Uterus (tissue), 4 donors: ENCODE data around the gene CCDC68. TPM values are rescaled to one million over a fixed set of nuclear protein-coding genes. Genes with fewer than 3 reads are reported as not detected.
"Not testable (repeated sequence)": the region's sequence is repeated elsewhere in the genome, so short reads cannot be mapped to it uniquely, and the experiment has no call there.

Experiments
- DNase-seq, 2 donors: peaks; one replicate each; pipeline ENCODE4 v3.0.0-alpha.2; 2019 to 2020
- H3K27ac ChIP-seq, 2 donors: fragments of 200-600 bp; sonication (generic); 1 replicate in 1 of 2; 2 replicates in 1 of 2; pipeline ENCODE4 v1.5.1; 2016 to 2018
- H3K27me3 ChIP-seq, 2 donors: fragments of 200-600 bp; sonication (generic); one replicate each; pipeline ENCODE4 v1.5.1; 2018 to 2019; ENCODE audit warnings: control low read depth in 1 of 2
- H3K36me3 ChIP-seq, 2 donors: fragments of 200-600 bp; sonication (generic); one replicate each; pipeline ENCODE4 v1.5.1; 2019; ENCODE audit warnings: control low read depth in 1 of 2
- H3K4me1 ChIP-seq, 2 donors: fragments of 200-600 bp; sonication (generic); one replicate each; pipeline ENCODE4 v1.5.1; 2018 to 2019; ENCODE audit warnings: control low read depth in 1 of 2
- H3K4me3 ChIP-seq, 2 donors: fragments of 200-600 bp; sonication (generic); 1 replicate in 1 of 2; 2 replicates in 1 of 2; pipeline ENCODE4 v1.5.1; 2018 to 2019; ENCODE audit warnings: mild to moderate bottlenecking in 1 of 2
- H3K9me3 ChIP-seq, 2 donors: fragments of 200-600 bp; sonication (generic); one replicate each; pipeline ENCODE4 v1.5.1; 2019; ENCODE audit warnings: control low read depth in 1 of 2
- CTCF ChIP-seq, 4 experiments: fragments of 200-600 bp in 2 of 4; fragments of 450-650 bp in 2 of 4; sonication (generic) in 2 of 4; IDR thresholded peaks; one replicate each; pipeline ENCODE4 v1.5.1; 2016 to 2019; ENCODE audit warnings: antibody characterized with exemption in 4 of 4, mild to moderate bottlenecking in 2 of 4, moderate library complexity in 1 of 4
- POLR2A ChIP-seq, 2 donors: fragments of 450-650 bp; IDR thresholded peaks; one replicate each; pipeline ENCODE4 v1.6.1; 2016; ENCODE audit warnings: antibody characterized with exemption in 2 of 2, mild to moderate bottlenecking in 1 of 2, moderate library complexity in 1 of 2
- intact Hi-C: fragments of 100-400 bp; cut with DNase I; formaldehyde crosslinking; loops from one replicate; pipeline ENCODE4 v1.15.1; 2023; ENCODE audit warnings: low total_unique reads
- total RNA-seq, 4 donors: library from RNA; depleted of rRNA in 3 of 4; stranded (reverse); fragments of >200 nt in 3 of 4; gene quantifications; one replicate each; pipeline versions ENCODE4 v1.1.0 to v1.2.4, GENCODE V29; 2014 to 2023
- donor health status: DM: yes; HTN: yes; CAD: no.

The CCDC68 gene
- total RNA-seq, 4 donors from 2014 or later = 6.9 to 26.3 (median 17.1) TPM

- no peak overlapping the region for H3K4me3 ChIP-seq
- H3K36me3 ChIP-seq = no peaks in the 10 kb centered on the region
- intact Hi-C loops = no loop called here
- no peaks in the 10 kb centered on the region for H3K9me3 ChIP-seq
- no peak overlapping the region for H3K27ac ChIP-seq
- no peak for DNase-seq
- H3K4me1 ChIP-seq = no peaks in the 10 kb centered on the region
- no peaks in the 10 kb centered on the region for H3K27me3 ChIP-seq
- TF ChIP-seq CTCF (IDR thresholded peaks at IDR 0.05) = no peak
- TF ChIP-seq POLR2A (IDR thresholded peaks at IDR 0.05) = no peak
These were observed 9.5 kb upstream of the CCDC68 start for GRCh38 chr18:54968807-54969206.

GRCh38 chr18:54968237-54968636 is 9.0 kb upstream of the CCDC68 start:
- intact Hi-C loops, H3K36me3 ChIP-seq, H3K4me3 ChIP-seq, DNase-seq, H3K27me3 ChIP-seq, H3K9me3 ChIP-seq, H3K4me1 ChIP-seq, H3K27ac ChIP-seq: not testable (repeated sequence)

- Histone ChIP-seq H3K4me1 (no peaks in the 10 kb centered on the region), H3K4me3 (no peak overlapping the region), H3K27me3 (no peaks in the 10 kb centered on the region), H3K9me3 (no peaks in the 10 kb centered on the region), H3K36me3 (no peaks in the 10 kb centered on the region), H3K27ac (no peak overlapping the region)
- intact Hi-C loops = no loop called here
- no peak for TF ChIP-seq POLR2A (IDR thresholded peaks at IDR 0.05)
- TF ChIP-seq CTCF (IDR thresholded peaks at IDR 0.05) = no peak
- DNase-seq = no peak
These were observed 8.5 kb upstream of the CCDC68 start for GRCh38 chr18:54967786-54968185.

GRCh38 chr18:54964741-54965140 is 5.5 kb upstream of the CCDC68 start:
- TF ChIP-seq CTCF (IDR thresholded peaks at IDR 0.05) = no peak
- no peak for TF ChIP-seq POLR2A (IDR thresholded peaks at IDR 0.05)
- Histone ChIP-seq H3K9me3 (no peaks in the 10 kb centered on the region), H3K4me1 (no peaks in the 10 kb centered on the region), H3K27ac (no peak overlapping the region), H3K4me3 (no peak overlapping the region), H3K36me3 (no peaks in the 10 kb centered on the region), H3K27me3 (no peaks in the 10 kb centered on the region)
- intact Hi-C loops = no loop called here
- no peak for DNase-seq

GRCh38 chr18:54962919-54963645 is 3.8 kb upstream of the CCDC68 start:
- TF ChIP-seq POLR2A (IDR thresholded peaks at IDR 0.05) (no peak), CTCF (IDR thresholded peaks at IDR 0.05) (no peak)
- DNase-seq = no peak
- H3K36me3 ChIP-seq = no peaks in the 10 kb centered on the region
- H3K9me3 ChIP-seq = no peaks in the 10 kb centered on the region
- intact Hi-C loops = no loop called here
- no peaks in the 10 kb centered on the region for H3K27me3 ChIP-seq
- H3K27ac ChIP-seq = no peak overlapping the region
- no peak overlapping the region for H3K4me3 ChIP-seq
- H3K4me1 ChIP-seq = no peaks in the 10 kb centered on the region

GRCh38 chr18:54961868-54962267 is 2.6 kb upstream of the CCDC68 start:
- no peaks in the 10 kb centered on the region for H3K36me3 ChIP-seq
- no peaks in the 10 kb centered on the region for H3K27me3 ChIP-seq
- TF ChIP-seq CTCF (IDR thresholded peaks at IDR 0.05) (no peak), POLR2A (IDR thresholded peaks at IDR 0.05) (no peak)
- no peak overlapping the region for H3K27ac ChIP-seq
- intact Hi-C loops = no loop called here
- no peak for DNase-seq
- no peak overlapping the region for H3K4me3 ChIP-seq
- no peaks in the 10 kb centered on the region for H3K9me3 ChIP-seq
- H3K4me1 ChIP-seq = no peaks in the 10 kb centered on the region
